GM18873 (cell line): ENCODE results near the gene SLC14A1.

Source experiments
- ATAC-seq: cut with Tn5 transposase; IDR thresholded peaks from one replicate; pipeline ENCODE4 v1.9.1; 2021; ENCODE audit warnings: mild to moderate bottlenecking, moderate library complexity, moderate number of reproducible peaks; ENCODE audit not compliant: unreplicated experiment, low FRiP score

Gene SLC14A1

GRCh38 chr18:45719106-45719505 lies 4.9 kb upstream of the SLC14A1 start:
- ATAC-seq: no peak

- peak; percentile 81 for ATAC-seq
Measured at GRCh38 chr18:45722899-45723298, 1.1 kb upstream of the SLC14A1 start.

GRCh38 chr18:45724601-45725000 lies 620 bp downstream of the SLC14A1 start:
- no peak for ATAC-seq

GRCh38 chr18:45725336-45725735 lies 1.4 kb downstream of the SLC14A1 start:
- no peak for ATAC-seq

- no peak for ATAC-seq
Measured at GRCh38 chr18:45726603-45727002, 2.6 kb downstream of the SLC14A1 start.

GRCh38 chr18:45727068-45727467 lies 3.1 kb downstream of the SLC14A1 start:
- no peak for ATAC-seq

- ATAC-seq: no peak
Measured at GRCh38 chr18:45728336-45729010, 4.5 kb downstream of the SLC14A1 start.

- no peak for ATAC-seq
Measured at GRCh38 chr18:45730832-45731575, 7.0 kb downstream of the SLC14A1 start.

GRCh38 chr18:45731716-45732115 lies 7.7 kb downstream of the SLC14A1 start:
- no peak for ATAC-seq

GRCh38 chr18:45733535-45733934 lies 9.6 kb downstream of the SLC14A1 start:
- no peak for ATAC-seq

GRCh38 chr18:45734505-45734904 lies 10.5 kb downstream of the SLC14A1 start:
- ATAC-seq: no peak

- no peak for ATAC-seq
Measured at GRCh38 chr18:45734944-45735343, 11.0 kb downstream of the SLC14A1 start.

GRCh38 chr18:45738660-45739059 lies 14.7 kb downstream of the SLC14A1 start:
- ATAC-seq: no peak

- ATAC-seq: no peak
Measured at GRCh38 chr18:45739268-45739667, 15.3 kb downstream of the SLC14A1 start.

GRCh38 chr18:45739848-45740247 lies 15.9 kb downstream of the SLC14A1 start:
- no peak for ATAC-seq

GRCh38 chr18:45741056-45741455 lies 17.1 kb downstream of the SLC14A1 start:
- no peak for ATAC-seq

GRCh38 chr18:45745817-45746461 lies 22.0 kb downstream of the SLC14A1 start:
- no peak for ATAC-seq

- no peak for ATAC-seq
Measured at GRCh38 chr18:45748501-45748900, 24.5 kb downstream of the SLC14A1 start.

- no peak for ATAC-seq
Measured at GRCh38 chr18:45749918-45750689, 26.1 kb downstream of the SLC14A1 start.

GRCh38 chr18:45751766-45752165 lies 27.8 kb downstream of the SLC14A1 start:
- ATAC-seq: no peak

- no peak for ATAC-seq
Measured at GRCh38 chr18:45752681-45753080, 28.7 kb downstream of the SLC14A1 start.
